Activated gamma-delta T cell treated with anti-CD3 and anti-CD28 coated beads, Interleukin-2, amount 50 U/mL, for 16 hours (primary cell): ENCODE results near the gene STXBP2.
"Not testable (repeated sequence)": the region's sequence is repeated elsewhere in the genome, so short reads cannot be mapped to it uniquely, and the experiment has no call there.

Source experiments
- DNase-seq: peaks from one replicate; pipeline ENCODE4 v3.0.0-alpha.2; 2020; ENCODE audit warnings: low read depth

STXBP2 gene

GRCh38 chr19:7632340-7633203, 4.3 kb upstream of the STXBP2 start:
- no peak for DNase-seq

GRCh38 chr19:7633698-7634097, 3.2 kb upstream of the STXBP2 start, which contains the start of gene PCP2:
Gene PCP2, minus strand, starts transcription at chr19:7633719. Its CDS starts 262 bp downstream, at chr19:7633457.
- no peak for DNase-seq

- no peak for DNase-seq
Measured at GRCh38 chr19:7635670-7636069, 1.2 kb upstream of the STXBP2 start.

- DNase-seq = no peak
Measured at GRCh38 chr19:7636317-7636690, 606 bp upstream of the STXBP2 start.

GRCh38 chr19:7637374-7638256, 705 bp downstream of the STXBP2 start:
- no peak for DNase-seq

GRCh38 chr19:7638802-7639465, 2.0 kb downstream of the STXBP2 start:
- no peak for DNase-seq

GRCh38 chr19:7639863-7640348, 3.0 kb downstream of the STXBP2 start:
- DNase-seq = no peak

- no peak for DNase-seq
Measured at GRCh38 chr19:7640803-7641202, 3.9 kb downstream of the STXBP2 start.

GRCh38 chr19:7641290-7642276, 4.7 kb downstream of the STXBP2 start:
- no peak for DNase-seq

GRCh38 chr19:7642295-7643030, 5.6 kb downstream of the STXBP2 start:
- DNase-seq = no peak

GRCh38 chr19:7643031-7643415, 6.1 kb downstream of the STXBP2 start:
- no peak for DNase-seq

- not testable (repeated sequence) for DNase-seq
Measured at GRCh38 chr19:7643629-7644549, 7.0 kb downstream of the STXBP2 start.

GRCh38 chr19:7644550-7644877, 7.6 kb downstream of the STXBP2 start:
- no peak for DNase-seq

- no peak for DNase-seq
Measured at GRCh38 chr19:7645163-7645562, 8.3 kb downstream of the STXBP2 start.

GRCh38 chr19:7645656-7646425, 8.9 kb downstream of the STXBP2 start:
- no peak for DNase-seq

- no peak for DNase-seq
Measured at GRCh38 chr19:7646426-7646700, 9.5 kb downstream of the STXBP2 start.

- DNase-seq = no peak
Measured at GRCh38 chr19:7647156-7647555, 10.2 kb downstream of the STXBP2 start.

- no peak for DNase-seq
Measured at GRCh38 chr19:7648265-7649014, 11.5 kb downstream of the STXBP2 start.
